Measurements from ENCODE around the gene USP5. TPM values are rescaled to one million over a fixed set of nuclear protein-coding genes. Genes with fewer than 3 reads are reported as not detected.

USP5 gene
- total RNA-seq, 1 donor, result 84.0 TPM

DNA sequence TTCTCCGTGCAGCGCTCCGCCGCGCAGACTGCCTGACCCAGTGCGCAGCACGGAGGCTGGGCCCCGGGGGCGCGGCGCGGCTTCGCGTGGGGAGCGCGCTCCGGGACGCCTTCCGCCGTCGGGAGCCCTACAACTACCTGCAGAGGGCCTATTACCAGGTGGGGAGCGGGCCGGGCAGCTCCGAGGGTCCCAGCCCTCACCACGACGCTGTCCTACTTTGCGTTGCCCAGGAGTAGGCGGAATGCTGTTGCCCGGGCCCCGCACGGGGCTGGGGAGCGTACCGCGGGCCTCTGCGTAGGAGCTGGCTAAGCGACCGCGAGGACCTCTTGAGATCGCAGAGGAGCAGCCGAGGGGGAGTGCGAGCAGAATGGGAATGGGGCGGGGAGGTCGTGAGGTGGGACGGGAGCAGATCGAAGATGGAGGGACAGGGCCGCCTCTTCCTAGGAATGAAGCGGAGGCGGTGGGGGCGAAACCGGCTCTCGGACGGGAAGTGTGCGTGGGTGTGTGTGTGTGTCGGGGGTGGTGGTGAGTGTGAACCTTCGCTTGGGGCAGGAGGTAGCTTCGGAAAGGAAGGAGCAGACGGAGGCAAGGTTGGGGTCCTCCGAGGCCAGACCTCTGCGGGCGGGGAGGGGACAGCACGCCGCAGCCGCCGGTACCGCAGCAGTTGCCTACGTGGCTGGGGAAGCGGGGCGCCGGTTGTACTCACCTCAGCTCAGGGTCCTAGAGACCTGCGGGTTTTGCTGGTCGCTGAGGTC is 23.0 kb upstream of the USP5 start:
- TF ChIP-seq, protein P1, sequence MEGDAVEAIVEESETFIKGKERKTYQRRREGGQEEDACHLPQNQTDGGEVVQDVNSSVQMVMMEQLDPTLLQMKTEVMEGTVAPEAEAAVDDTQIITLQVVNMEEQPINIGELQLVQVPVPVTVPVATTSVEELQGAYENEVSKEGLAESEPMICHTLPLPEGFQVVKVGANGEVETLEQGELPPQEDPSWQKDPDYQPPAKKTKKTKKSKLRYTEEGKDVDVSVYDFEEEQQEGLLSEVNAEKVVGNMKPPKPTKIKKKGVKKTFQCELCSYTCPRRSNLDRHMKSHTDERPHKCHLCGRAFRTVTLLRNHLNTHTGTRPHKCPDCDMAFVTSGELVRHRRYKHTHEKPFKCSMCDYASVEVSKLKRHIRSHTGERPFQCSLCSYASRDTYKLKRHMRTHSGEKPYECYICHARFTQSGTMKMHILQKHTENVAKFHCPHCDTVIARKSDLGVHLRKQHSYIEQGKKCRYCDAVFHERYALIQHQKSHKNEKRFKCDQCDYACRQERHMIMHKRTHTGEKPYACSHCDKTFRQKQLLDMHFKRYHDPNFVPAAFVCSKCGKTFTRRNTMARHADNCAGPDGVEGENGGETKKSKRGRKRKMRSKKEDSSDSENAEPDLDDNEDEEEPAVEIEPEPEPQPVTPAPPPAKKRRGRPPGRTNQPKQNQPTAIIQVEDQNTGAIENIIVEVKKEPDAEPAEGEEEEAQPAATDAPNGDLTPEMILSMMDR (IDR thresholded peaks at IDR 0.05; ENCODE audit: insufficient read depth, low read length), result no peak
- peak overlapping the region; percentile 85 for H3K4me3 ChIP-seq (ENCODE audit: low read depth, low read length)
- DNase-seq (ENCODE audit: low read depth), result peak; percentile 51

DNA sequence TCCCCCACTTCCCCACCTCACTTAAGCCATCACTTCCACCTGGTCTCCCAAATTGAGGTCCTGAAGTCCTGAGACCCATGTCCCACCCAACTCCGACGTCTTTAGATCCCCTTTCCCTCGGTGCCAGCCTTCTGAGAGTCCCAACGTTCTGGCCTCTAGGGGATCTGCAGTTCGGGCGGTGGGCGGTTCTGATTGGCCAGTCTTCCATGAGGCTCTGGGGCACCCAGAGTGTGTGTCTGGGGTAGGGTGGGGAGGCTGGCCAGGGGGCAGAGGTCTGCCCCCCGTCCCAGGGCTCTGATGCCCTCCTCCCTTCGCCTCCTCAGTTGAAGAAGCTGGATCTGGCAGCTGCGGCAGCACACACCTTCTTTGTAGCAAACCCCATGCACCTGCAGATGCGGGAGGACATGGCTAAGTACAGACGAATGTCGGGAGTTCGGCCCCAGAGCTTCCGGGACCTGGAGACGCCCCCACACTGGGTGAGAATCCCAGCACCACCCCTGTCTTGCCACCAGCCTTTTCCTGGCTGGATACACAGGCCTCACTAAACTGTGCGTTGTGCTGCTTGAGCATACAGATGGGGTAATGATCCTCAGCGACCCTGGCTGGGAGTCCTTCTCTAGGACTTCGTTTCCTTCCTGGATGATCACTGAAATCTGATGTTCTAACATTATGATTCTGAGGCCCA is 22.3 kb upstream of the USP5 start:
- no peak for DNase-seq (ENCODE audit: low read depth)
- peak overlapping the region; percentile 85 for H3K4me3 ChIP-seq (ENCODE audit: low read depth, low read length)
- TF ChIP-seq, protein P1 (IDR thresholded peaks at IDR 0.05; ENCODE audit: insufficient read depth, low read length), result peak; percentile 37

DNA sequence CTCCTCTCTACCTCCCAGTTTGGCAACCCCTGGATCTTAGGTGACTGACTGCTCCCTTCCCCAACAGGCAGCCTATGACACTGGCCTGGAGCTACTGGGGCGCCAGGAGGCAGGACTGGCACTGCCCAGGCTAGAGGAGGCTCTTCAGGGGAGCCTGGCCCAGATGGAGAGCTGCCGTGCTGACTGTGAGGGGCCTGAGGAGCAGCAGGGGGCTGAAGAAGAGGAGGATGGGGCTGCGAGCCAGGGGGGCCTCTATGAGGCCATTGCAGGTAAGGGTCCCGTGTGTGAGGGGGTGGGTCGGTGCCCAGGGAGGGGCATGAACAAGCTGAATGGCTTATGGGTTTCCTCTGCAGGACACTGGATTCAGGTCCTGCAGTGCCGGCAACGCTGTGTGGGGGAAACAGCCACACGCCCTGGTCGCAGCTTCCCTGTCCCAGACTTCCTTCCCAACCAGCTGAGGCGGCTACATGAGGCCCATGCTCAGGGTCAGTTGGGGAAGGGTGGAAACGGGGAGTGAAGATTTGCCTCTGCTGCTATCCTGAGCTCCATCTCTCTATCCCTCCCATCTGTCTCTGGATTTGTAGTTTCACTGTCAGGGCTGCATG is 21.6 kb upstream of the USP5 start:
- peak overlapping the region; percentile 85 for H3K4me3 ChIP-seq (ENCODE audit: low read depth, low read length)
- TF ChIP-seq, protein P1 (IDR thresholded peaks at IDR 0.05; ENCODE audit: insufficient read depth, low read length), result no peak
- no peak for DNase-seq (ENCODE audit: low read depth)

DNA sequence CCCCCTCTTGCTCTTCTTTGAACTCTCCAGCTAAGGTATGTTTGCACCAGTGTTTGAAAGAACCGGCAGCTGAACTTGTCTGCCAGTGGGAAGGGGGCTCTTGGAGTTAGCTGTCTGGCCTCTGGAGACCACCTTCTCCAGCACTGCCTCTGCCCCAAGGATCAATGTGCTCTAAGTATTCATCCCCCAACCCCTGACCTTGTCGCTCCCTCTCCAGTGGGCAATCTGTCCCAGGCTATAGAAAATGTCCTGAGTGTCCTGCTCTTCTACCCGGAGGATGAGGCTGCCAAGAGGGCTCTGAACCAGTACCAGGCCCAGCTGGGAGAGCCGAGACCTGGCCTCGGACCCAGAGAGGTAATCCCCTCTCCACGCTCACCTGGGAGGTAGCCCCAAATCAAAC is 21.0 kb upstream of the USP5 start:
- DNase-seq (ENCODE audit: low read depth), result no peak
- TF ChIP-seq, protein P1 (IDR thresholded peaks at IDR 0.05; ENCODE audit: insufficient read depth, low read length), result no peak

DNA sequence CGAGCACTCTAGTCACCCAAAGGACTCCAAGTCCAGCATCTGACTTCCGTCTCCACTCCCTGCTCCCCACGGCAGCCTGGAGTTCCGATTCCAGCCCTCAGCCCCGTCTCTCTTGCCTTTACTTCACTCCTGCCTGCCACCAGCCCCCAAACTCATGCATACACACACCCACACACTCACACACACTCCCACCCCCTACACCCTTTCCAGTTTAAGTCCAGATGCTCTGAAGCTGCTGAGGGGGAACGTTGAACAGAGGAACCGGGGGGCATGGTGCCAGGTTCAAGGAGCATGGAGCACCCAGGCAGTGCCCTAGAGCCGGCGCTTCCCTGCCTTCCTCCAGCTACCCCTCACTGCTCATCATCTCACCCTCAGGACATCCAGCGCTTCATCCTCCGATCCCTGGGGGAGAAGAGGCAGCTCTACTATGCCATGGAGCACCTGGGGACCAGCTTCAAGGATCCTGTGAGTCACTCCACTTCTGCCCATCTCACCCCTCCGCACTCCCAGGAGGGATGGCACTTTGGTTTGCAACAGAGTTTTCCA is 20.4 kb upstream of the USP5 start:
- TF ChIP-seq, protein P1 (IDR thresholded peaks at IDR 0.05; ENCODE audit: insufficient read depth, low read length), result no peak
- DNase-seq (ENCODE audit: low read depth), result no peak
- H3K4me3 ChIP-seq (ENCODE audit: low read depth, low read length), result no peak overlapping the region

More for the DNA sequence above, 21.0 kb upstream of the USP5 start:
- no peak overlapping the region for H3K4me3 ChIP-seq (ENCODE audit: low read depth, low read length)

DNA sequence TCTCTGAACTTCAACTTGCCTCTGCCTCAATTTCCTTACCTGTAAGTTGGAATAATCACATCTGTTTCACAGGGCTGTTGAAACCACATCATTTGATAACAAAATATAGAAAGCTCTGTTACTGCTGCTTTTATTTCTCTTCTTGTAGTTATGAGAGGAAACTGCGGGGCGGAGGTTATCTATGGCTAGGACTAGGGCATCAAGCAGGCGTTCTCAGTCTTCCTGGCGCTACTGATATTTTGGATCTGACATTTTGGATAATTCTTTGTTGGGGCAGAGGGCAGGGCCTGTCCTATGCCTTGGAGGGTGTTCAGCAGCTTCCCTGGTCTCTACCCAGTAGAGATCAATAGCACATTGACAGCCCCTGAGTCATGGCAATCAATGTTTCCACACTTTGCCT is 19.8 kb upstream of the USP5 start:
- H3K4me3 ChIP-seq (ENCODE audit: low read depth, low read length), result no peak overlapping the region
- TF ChIP-seq, protein P1 (IDR thresholded peaks at IDR 0.05; ENCODE audit: insufficient read depth, low read length), result no peak
- no peak for DNase-seq (ENCODE audit: low read depth)

Measured in fibroblast of the aortic adventitia (primary cell).